ENCODE data around the gene BABAM2.
"Not testable (repeated sequence)": the region's sequence is repeated elsewhere in the genome, so short reads cannot be mapped to it uniquely, and the experiment has no call there.

Gene BABAM2

GRCh38 chr2:28074137-28074536 is 183.6 kb downstream of the BABAM2 start:
- no peak for DNase-seq (ENCODE audit: low spot score)

- no peak for DNase-seq (ENCODE audit: low spot score)
Observed at GRCh38 chr2:28080911-28081310, 190.4 kb downstream of the BABAM2 start.

- no peak for DNase-seq (ENCODE audit: low spot score)
Observed at GRCh38 chr2:28082131-28082530, 191.6 kb downstream of the BABAM2 start.

- no peak for DNase-seq (ENCODE audit: low spot score)
Observed at GRCh38 chr2:28083476-28083875, 192.9 kb downstream of the BABAM2 start.

- DNase-seq (ENCODE audit: low spot score): no peak
Observed at GRCh38 chr2:28084564-28084963, 194.0 kb downstream of the BABAM2 start.

GRCh38 chr2:28085201-28085600 is 194.7 kb downstream of the BABAM2 start:
- no peak for DNase-seq (ENCODE audit: low spot score)

- DNase-seq (ENCODE audit: low spot score): no peak
Observed at GRCh38 chr2:28086611-28087010, 196.1 kb downstream of the BABAM2 start.

GRCh38 chr2:28088970-28089369 is 198.4 kb downstream of the BABAM2 start:
- peak; percentile 27 for DNase-seq (ENCODE audit: low spot score)

- no peak for DNase-seq (ENCODE audit: low spot score)
Observed at GRCh38 chr2:28089486-28089885, 199.0 kb downstream of the BABAM2 start.

GRCh38 chr2:28093308-28093707 is 202.8 kb downstream of the BABAM2 start:
- no peak for DNase-seq (ENCODE audit: low spot score)

GRCh38 chr2:28093768-28094167 is 203.2 kb downstream of the BABAM2 start:
- DNase-seq (ENCODE audit: low spot score): no peak

GRCh38 chr2:28094739-28095138 is 204.2 kb downstream of the BABAM2 start:
- no peak for DNase-seq (ENCODE audit: low spot score)

GRCh38 chr2:28095622-28096021 is 205.1 kb downstream of the BABAM2 start:
- no peak for DNase-seq (ENCODE audit: low spot score)

GRCh38 chr2:28096421-28096820 is 205.9 kb downstream of the BABAM2 start:
- DNase-seq (ENCODE audit: low spot score): peak; percentile 7

GRCh38 chr2:28098501-28099225 is 208.1 kb downstream of the BABAM2 start:
- DNase-seq (ENCODE audit: low spot score): no peak

- DNase-seq (ENCODE audit: low spot score): peak; percentile 5
Observed at GRCh38 chr2:28101123-28101522, 210.6 kb downstream of the BABAM2 start.

GRCh38 chr2:28101892-28102291 is 211.4 kb downstream of the BABAM2 start:
- no peak for DNase-seq (ENCODE audit: low spot score)

- DNase-seq (ENCODE audit: low spot score): peak; percentile 48
Observed at GRCh38 chr2:28102455-28102874, 211.9 kb downstream of the BABAM2 start.

GRCh38 chr2:28103611-28104010 is 213.1 kb downstream of the BABAM2 start:
- DNase-seq (ENCODE audit: low spot score): no peak

GRCh38 chr2:28108143-28108542 is 217.6 kb downstream of the BABAM2 start:
- no peak for DNase-seq (ENCODE audit: low spot score)

GRCh38 chr2:28113771-28114170 is 223.2 kb downstream of the BABAM2 start:
- DNase-seq (ENCODE audit: low spot score): not testable (repeated sequence)

GRCh38 chr2:28117104-28117596 is 226.6 kb downstream of the BABAM2 start:
- DNase-seq (ENCODE audit: low spot score): no peak

GRCh38 chr2:28119631-28120030 is 229.1 kb downstream of the BABAM2 start:
- no peak for DNase-seq (ENCODE audit: low spot score)
